Colon (tissue), 2 donors: ENCODE measurements around the gene FBLIM1.
A peak's percentile ranks its signal among the peaks of the same experiment; 100 is the strongest.
"Not testable (repeated sequence)": the region's sequence is repeated elsewhere in the genome, so short reads cannot be mapped to it uniquely, and the experiment has no call there.

Experiments used
- FAIRE-seq: peaks from 2 replicates; lab custom pipeline; 2012; peaks lifted over from hg19 to GRCh38; lab: Jason Lieb, UNC
- donor health status: control.
- donor health status: control.

The FBLIM1 gene

DNA sequence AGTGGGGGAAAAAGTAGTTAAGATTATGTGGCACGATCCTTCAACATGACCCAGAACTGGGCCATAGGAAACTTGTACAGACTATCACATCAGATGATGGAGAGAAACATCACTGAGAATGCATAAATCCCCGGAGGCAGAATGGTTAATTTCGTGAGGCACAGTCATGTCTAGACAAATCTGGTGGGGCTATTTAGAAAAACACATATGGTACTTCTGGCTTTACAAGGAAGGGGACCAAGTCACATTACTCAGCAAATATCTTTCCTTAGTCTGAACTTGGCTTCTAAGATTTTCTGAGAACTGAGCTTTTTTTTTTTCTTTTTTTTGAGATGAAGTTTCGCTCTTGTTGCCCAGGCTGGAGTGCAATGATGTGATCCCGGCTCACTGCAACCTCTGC, 58.1 kb downstream of the FBLIM1 start:
- no peak for FAIRE-seq

DNA sequence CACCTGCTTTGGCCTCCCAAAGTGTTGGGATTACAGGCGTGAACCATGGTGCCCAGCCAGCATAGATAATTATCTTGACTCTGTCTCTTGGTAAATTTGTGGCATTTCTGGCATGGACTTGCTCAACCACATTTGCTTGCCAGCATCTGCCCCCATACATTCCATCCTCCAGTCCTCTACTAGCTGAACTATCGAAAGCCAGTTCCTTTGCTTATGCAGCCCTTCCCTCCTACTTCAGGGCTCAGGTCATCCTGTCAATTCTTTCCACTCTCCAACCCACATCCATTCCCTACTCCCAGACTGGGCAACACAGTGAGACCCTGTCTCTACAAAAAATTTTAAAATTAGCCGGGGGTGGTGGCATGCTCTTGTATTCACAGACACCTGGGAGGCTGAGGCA, 61.9 kb downstream of the FBLIM1 start:
- FAIRE-seq = no peak

DNA sequence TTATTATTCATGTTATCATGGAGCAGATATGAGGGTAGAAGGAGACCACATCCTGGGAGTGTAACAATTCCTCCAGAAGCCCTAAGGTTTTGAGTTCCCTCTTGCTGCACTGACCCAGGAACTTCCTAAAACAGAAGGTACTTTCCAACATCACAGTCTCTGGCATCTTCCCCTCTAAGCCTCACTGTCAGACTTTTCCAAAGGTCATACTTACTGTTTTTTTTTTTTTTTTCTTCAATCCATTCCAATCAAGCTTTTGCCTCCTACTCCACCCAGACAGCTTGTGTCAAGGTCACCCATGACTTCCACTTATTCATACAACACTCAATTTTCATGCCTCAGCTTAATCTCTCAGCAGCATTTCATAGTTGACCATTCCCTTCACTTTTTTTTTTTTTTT, 67.2 kb downstream of the FBLIM1 start:
- no peak for FAIRE-seq

DNA sequence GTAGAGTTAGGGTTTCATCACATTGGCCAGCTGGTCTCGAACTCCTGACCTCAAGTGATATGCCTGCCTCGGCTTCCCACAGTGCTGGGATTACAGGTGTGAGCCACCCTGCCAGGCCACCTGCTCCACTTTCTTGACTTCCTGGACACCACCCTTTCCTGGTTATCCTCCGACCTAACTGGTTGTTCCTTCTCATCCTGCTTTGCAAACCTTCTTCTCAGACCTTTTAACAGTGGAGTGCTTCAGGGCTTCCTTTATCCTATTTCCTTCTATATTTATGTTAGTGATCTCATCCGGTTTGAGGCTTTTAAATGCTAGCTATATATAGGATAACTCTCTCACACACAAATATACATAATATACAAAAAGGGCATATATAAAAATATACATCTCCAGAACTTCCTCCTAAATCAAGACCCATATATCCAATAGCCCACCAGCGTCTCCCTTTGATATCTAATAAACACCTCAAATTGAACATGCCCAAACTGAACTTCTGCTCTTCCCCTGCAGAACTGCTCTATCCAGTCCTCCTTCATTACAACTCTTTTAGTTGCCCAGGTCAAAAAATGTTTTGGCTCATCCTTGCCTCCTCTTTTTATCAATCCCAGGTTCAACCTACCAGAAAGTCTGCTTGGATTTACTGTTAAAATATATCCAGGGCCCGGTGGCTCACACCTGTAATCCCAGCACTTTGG, 68.4 kb downstream of the FBLIM1 start:
- FAIRE-seq = no peak

DNA sequence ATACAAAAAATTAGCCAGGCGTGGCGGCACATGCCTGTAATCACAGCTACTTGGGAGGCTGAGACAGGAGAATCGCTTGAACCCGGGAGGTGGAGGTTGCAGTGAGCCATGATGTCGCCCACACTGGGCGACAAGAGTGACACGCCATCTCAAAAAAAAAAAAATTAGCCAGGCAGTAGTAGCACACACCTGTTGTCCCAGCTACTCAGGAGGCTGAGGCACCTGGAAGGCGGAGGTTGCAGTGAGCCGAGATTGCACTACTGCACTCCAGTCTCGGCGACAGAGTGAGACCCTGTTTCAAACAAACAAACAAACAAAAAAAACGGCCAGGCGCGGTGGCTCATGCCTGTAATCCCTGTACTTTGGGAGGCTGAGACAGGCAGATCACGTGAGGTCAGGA, 69.0 kb downstream of the FBLIM1 start:
- FAIRE-seq = not testable (repeated sequence)

DNA sequence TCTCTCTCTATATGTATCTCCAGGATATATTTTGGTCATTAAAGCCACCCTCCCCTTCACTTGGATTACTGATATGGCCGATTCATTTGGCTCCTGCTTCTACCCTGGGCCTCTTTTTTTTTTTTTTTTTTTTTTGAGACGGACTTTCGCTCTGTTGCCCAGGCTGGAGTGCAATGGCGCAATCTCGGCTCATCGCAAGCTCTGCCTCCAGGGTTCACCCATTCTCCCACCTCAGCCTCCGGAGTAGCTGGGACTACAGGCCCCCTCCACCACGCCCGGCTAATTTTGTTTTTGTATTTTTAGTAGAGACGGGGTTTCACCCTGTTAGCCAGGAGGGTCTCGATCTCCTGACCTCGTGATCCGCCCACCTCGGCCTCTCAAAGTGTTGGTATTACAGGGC, 70.3 kb downstream of the FBLIM1 start:
- FAIRE-seq = not testable (repeated sequence)

DNA sequence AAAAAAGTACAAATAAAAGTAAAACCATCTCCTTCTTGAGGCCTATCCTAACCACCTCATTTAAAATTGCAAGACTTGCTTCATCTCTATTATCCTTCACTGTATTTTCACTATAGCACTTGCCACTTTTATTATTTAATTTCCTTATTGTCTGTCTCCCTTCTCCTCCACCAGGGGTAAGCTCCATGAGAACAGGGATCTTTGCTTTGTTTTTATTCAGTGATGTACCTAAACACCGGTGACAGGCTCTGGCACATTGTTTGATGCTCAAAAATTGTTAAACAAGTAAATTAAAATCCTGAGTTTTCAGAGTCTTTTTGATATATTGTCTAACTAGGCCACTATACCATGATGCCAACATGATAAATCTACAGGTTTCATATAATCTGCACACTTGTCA, 71.7 kb downstream of the FBLIM1 start:
- no peak for FAIRE-seq

DNA sequence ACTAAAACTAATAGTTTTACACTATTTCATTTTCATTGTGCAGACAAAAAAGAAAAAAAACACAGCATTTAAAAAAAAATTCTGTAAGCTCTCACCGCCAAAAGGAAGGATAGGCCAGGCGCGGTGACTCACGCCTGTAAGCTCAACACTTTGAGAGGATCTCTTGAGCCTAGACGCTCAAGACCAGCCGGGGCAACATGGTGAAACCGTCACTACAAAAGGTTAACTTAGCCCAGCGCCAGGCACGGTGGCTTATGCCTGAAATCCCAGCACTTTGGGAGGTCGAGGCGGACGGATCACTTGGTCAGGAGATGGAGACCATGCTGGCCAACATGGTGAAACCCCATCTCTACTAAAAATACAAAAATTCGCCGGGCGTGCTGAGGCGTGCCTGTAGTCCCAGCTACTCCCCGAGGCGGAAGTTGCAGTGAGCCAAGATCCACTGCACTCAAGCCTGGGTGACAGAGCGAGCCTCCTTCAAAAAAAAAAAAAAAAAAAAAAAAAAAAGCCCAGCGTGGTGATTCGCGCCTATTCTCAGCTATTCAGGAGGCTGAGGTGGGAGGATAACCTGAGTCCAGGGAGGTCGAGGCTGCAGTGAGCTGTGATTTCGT, 74.6 kb downstream of the FBLIM1 start:
- FAIRE-seq = no peak

DNA sequence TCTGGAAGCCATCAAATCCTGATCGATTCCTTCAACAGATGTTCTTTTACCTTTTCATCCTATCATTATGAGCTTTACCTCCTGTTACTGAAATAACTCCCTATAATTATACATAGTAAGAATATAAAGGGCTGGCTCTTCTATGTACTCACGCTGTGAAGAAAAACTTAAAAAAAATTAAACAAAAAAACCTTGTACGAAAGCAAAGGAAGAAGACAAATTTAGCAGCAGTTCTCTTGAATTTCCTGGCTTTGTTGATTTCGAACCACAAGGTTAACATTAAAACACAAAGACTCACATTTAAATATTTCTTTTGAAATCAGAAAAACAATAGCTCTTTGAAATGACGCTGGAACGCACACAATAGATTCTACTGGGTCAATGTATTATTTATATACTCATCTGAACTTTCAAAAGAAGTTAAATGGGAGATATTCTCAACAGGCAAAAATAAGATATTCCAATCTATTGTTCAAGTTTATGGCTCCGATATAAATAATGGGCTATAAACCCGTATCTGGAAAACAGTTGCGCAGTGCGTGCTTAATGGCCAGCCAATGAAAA, 75.3 kb downstream of the FBLIM1 start:
- FAIRE-seq = peak; percentile 14

DNA sequence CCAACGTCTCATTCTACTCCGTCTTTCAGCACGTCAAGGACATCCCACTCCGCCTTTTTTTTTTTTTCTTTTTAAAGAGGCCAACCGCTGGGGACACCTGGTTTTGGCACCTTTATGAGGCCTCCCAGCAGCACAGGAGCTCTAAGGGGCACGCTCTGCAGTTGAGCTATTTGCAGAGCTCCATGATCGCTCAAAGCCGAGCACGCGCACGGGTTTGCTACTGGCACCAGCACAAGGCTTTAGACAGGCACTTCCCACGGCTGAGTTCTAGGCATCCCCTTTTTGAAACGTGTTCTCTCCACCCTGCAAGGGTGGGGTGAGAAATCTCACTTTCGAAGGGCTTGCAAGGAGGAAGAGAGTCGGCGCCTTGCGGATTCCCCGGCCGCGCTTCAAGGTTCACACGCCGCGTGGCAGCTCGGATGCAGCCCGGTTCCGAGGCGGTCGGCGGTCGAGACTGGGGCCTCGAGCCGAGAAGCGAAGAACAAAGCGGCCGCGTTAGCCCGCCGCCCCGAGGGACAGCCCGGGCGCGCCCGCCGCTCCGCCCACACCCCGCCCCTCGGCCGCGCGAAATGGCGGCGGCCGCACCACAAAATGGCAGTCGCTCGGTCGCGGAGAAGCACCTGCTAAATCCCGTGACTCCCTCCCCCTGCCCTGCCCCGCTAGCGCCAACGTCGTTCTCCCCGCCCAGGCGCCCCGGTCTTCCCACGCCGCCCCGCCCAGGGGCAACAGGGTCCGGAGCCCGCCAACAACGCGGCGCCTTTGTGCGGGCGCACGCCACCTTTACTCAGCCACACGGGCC, 76.0 kb downstream of the FBLIM1 start:
- no peak for FAIRE-seq

DNA sequence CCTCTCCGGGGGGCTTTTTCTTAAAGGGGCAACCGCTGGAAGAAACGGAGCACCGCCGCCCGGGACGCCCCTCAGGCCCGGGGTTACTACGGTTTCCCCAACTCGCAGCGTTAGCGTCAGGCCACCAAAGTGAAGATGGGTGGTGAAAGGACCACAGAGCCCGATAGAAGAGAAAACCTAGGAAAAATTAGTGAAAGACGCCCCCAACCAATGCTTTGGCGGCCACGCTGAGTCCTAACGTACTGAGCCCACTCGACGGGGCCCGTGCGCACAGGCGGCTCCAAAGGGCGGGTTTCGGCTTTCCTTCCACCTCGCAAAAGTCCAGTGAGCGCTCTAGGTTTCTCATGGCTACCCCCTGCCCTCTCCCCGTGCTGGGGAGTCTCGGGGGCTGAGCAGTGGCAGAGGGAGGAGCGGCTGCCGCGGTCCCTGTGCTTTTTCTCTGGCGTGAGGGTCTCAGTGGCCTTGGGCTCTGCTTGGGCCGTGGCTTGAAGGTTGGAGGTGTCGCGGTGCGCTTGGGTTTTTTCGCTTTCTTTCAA, 76.7 kb downstream of the FBLIM1 start:
- FAIRE-seq = no peak

DNA sequence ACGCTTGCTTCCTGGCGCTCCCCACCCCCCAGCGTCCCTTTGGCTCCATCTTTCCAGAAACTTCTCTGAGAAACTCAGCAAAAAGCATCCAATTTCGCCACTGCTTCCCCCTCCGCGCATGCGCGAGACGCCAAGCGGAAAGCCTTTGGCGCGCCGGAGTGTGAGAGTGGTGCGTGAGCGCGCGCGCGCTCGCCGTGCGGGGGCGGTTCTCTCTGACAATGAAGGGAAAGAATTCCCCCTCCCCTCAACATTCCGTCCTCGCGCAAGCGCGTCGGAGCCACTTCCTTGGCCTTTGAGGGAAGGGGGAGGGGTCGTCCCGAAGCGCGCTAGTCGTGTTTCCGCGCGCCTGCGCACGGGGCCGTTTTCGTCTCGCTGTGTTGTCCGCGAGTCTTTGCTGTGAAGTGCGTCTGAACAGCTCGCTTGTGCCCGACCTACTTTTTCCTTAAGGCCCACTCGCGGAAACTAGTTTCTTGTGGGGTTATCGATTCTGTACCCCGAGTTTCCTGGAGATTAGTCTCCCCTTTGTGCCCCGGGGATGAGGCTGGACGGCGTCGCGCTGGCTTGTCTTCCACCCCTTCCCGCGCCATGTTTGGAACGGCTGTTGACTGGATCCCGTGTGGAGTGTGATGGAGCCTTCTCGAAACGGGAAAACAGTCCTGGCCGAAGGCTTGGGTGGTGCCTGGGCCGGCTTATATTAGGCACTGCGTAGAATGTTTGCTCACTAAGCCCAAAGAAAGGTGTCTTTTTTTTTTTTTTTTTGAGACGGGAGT, 77.3 kb downstream of the FBLIM1 start:
- no peak for FAIRE-seq
